Naive thymus-derived CD4-positive, alpha-beta T cell (primary cell): ENCODE measurements around the gene MADD. TPM values are rescaled to one million over a fixed set of nuclear protein-coding genes. Genes with fewer than 3 reads are reported as not detected.

ENCODE experiments used
- ATAC-seq: fragments of 150-1000 bp; cut with Tn5 transposase; 2 replicates; pipeline ENCODE4 v1.10.0; 2021; ENCODE audit warnings: mild to moderate bottlenecking, moderate library complexity
- CTCF ChIA-PET: fragments of 350-600 bp; sonication (Branson Sonifier 250); formaldehyde crosslinking; loops from one replicate; lab custom pipeline; 2021; ENCODE audit warnings: antibody characterized with exemption; lab: Charles Lee
- POLR2A ChIA-PET: fragments of 350-600 bp; sonication (Branson Sonifier 250); formaldehyde crosslinking; loops from one replicate; lab custom pipeline; 2021; ENCODE audit warnings: antibody characterized with exemption, inconsistent platforms; lab: Charles Lee
- DNase-seq, 9 donors: peaks; one replicate each; pipeline versions ENCODE4 v3.0.0 to v3.0.0-alpha.2; 2020 to 2022; ENCODE audit warnings: mixed read lengths in 1 of 9
- H3K27ac ChIP-seq: one replicate; pipeline ENCODE4 v1.7.0; 2013; ENCODE audit warnings: mild to moderate bottlenecking, low read depth, low read length, moderate library complexity
- H3K27me3 ChIP-seq, 2 donors: one replicate each; pipeline ENCODE4 v1.7.0; 2013; ENCODE audit warnings: low read length in 2 of 2, mild to moderate bottlenecking in 2 of 2, moderate library complexity in 2 of 2; ENCODE audit not compliant: control insufficient read depth in 2 of 2, insufficient read depth in 2 of 2
- H3K36me3 ChIP-seq, 3 experiments: 1 replicate in 2 of 3; 2 replicates in 1 of 3; pipeline ENCODE4 v1.7.0; 2013; ENCODE audit warnings: low read length in 3 of 3, mild to moderate bottlenecking in 3 of 3, moderate library complexity in 1 of 3; ENCODE audit not compliant: insufficient read depth in 3 of 3, control insufficient read depth in 2 of 3
- H3K4me1 ChIP-seq, 2 donors: one replicate each; pipeline ENCODE4 v1.7.0; 2013; ENCODE audit warnings: low read length in 2 of 2, mild to moderate bottlenecking in 2 of 2, moderate library complexity in 1 of 2; ENCODE audit not compliant: control insufficient read depth in 2 of 2, insufficient read depth in 2 of 2
- H3K4me3 ChIP-seq: 2 replicates; pipeline ENCODE4 v1.7.0; 2013; ENCODE audit warnings: mild to moderate bottlenecking, low read length
- H3K9me3 ChIP-seq, 3 experiments: 1 replicate in 2 of 3; 2 replicates in 1 of 3; pipeline ENCODE4 v1.7.0; 2013; ENCODE audit warnings: low read length in 3 of 3; ENCODE audit not compliant: control insufficient read depth in 2 of 3
- H3K27ac Mint-ChIP-seq, 9 donors: one replicate each; pipeline ENCODE4 v1.8.0; 2020 to 2022; ENCODE audit warnings: mixed read lengths in 9 of 9, mild to moderate bottlenecking in 8 of 9, moderate library complexity in 5 of 9, inconsistent platforms in 2 of 9
- H3K27me3 Mint-ChIP-seq, 5 donors: one replicate each; pipeline ENCODE4 v1.8.0; 2021 to 2022; ENCODE audit warnings: mixed read lengths in 5 of 5, mild to moderate bottlenecking in 1 of 5
- H3K36me3 Mint-ChIP-seq, 5 donors: one replicate each; pipeline ENCODE4 v1.8.0; 2020 to 2022; ENCODE audit warnings: mixed read lengths in 5 of 5, mild to moderate bottlenecking in 3 of 5, inconsistent platforms in 1 of 5
- H3K4me1 Mint-ChIP-seq, 7 donors: one replicate each; pipeline ENCODE4 v1.8.0; 2020 to 2022; ENCODE audit warnings: mixed read lengths in 7 of 7, mild to moderate bottlenecking in 3 of 7, inconsistent platforms in 1 of 7
- H3K4me3 Mint-ChIP-seq, 10 donors: one replicate each; pipeline ENCODE4 v1.8.0; 2020 to 2022; ENCODE audit warnings: mild to moderate bottlenecking in 10 of 10, mixed read lengths in 10 of 10, moderate library complexity in 6 of 10, inconsistent platforms in 2 of 10
- H3K9me3 Mint-ChIP-seq, 11 donors: one replicate each; pipeline ENCODE4 v1.8.0; 2020 to 2022; ENCODE audit warnings: mixed read lengths in 11 of 11, mild to moderate bottlenecking in 4 of 11, inconsistent platforms in 1 of 11, moderate library complexity in 1 of 11
- intact Hi-C, 2 donors: fragments of 100-400 bp; cut with micrococcal nuclease; formaldehyde crosslinking; loops; one replicate each; pipeline ENCODE4 v1.15.1; 2023
- polyA plus RNA-seq, 2 donors: library from polyadenylated mRNA; unstranded; fragments of 300-500 nt; fragmentation: Illumina TruSeq; gene quantifications; one replicate each; pipeline ENCODE4 v1.2.3, GENCODE V29; 2021
- total RNA-seq, 6 experiments: library from RNA in 5 of 6; stranded (reverse) in 5 of 6; gene quantifications; 1 replicate in 5 of 6; 2 replicates in 1 of 6; pipeline ENCODE4 v1.2.3 and lab custom pipeline; 2021 to 2026

MADD gene
- total and polyA plus RNA-seq, 7 experiments from 2014 or later: 18.7 to 150 (median 117) TPM

- peaks cover 0 to 5% of the 10 kb centered on the region in 2 donors for H3K4me1 ChIP-seq
- ATAC-seq (no peak), DNase-seq (no peak)
- Mint-ChIP-seq H3K9me3 (no peaks in the 10 kb centered on the region), H3K4me3 (no peak overlapping the region), H3K27me3 (no peaks in the 10 kb centered on the region), H3K4me1 (peaks cover 0 to 17% (median 11%) of the 10 kb centered on the region in 7 donors), H3K27ac (no peak overlapping the region), H3K36me3 (no peaks in the 10 kb centered on the region)
- H3K9me3 ChIP-seq: no peaks in the 10 kb centered on the region
- no peaks in the 10 kb centered on the region for H3K27me3 ChIP-seq
- CTCF ChIA-PET: no interaction called here
- POLR2A ChIA-PET: no interaction called here
- H3K36me3 ChIP-seq: no peaks in the 10 kb centered on the region
- H3K4me3 ChIP-seq: no peak overlapping the region
- intact Hi-C loops: no loop called here
- no peak overlapping the region for H3K27ac ChIP-seq
Measured at GRCh38 chr11:47357985-47358730, 88.2 kb downstream of the MADD start.

- Mint-ChIP-seq H3K27me3 (no peaks in the 10 kb centered on the region), H3K27ac (no peak overlapping the region), H3K36me3 (no peaks in the 10 kb centered on the region), H3K4me1 (peaks cover 0 to 17% (median 11%) of the 10 kb centered on the region in 7 donors), H3K4me3 (no peak overlapping the region), H3K9me3 (no peaks in the 10 kb centered on the region)
- ATAC-seq: no peak
- no peak overlapping the region for H3K4me3 ChIP-seq
- POLR2A ChIA-PET: interaction anchor here (0.6 to 0.9 kb wide), 2 partner anchors 137 to 770 kb away, joined by 3 to 5 read pairs; no protein-coding TSS in a partner anchor
- CTCF ChIA-PET: interaction anchor here (0.5 kb wide), 1 partner anchor 208 kb away, joined by 6 read pairs; no protein-coding TSS in a partner anchor
- H3K9me3 ChIP-seq: no peaks in the 10 kb centered on the region
- intact Hi-C loops: no loop called here
- no peaks in the 10 kb centered on the region for H3K36me3 ChIP-seq
- DNase-seq: no peak
- no peak overlapping the region for H3K27ac ChIP-seq
- H3K27me3 ChIP-seq: no peaks in the 10 kb centered on the region
- H3K4me1 ChIP-seq: peaks cover 0 to 5% of the 10 kb centered on the region in 2 donors
Measured at GRCh38 chr11:47358731-47359051, 88.8 kb downstream of the MADD start.

- Histone ChIP-seq H3K36me3 (no peaks in the 10 kb centered on the region), H3K4me3 (no peak overlapping the region), H3K4me1 (peaks cover 0 to 5% of the 10 kb centered on the region in 2 donors), H3K27ac (no peak overlapping the region), H3K9me3 (no peaks in the 10 kb centered on the region), H3K27me3 (no peaks in the 10 kb centered on the region)
- intact Hi-C loops: no loop called here
- CTCF ChIA-PET: interaction anchor here (0.5 kb wide), 1 partner anchor 207 kb away, joined by 6 read pairs; no protein-coding TSS in a partner anchor
- H3K9me3 Mint-ChIP-seq: no peaks in the 10 kb centered on the region
- POLR2A ChIA-PET: interaction anchor here (0.6 to 0.9 kb wide), 2 partner anchors 137 to 771 kb away, joined by 3 to 5 read pairs; no protein-coding TSS in a partner anchor
- no peak for ATAC-seq
- no peak for DNase-seq
- peak overlapping the region in 4 of 10 donors; percentile 14 to 33 (median 22) for H3K4me3 Mint-ChIP-seq
- H3K36me3 Mint-ChIP-seq: no peaks in the 10 kb centered on the region
- H3K4me1 Mint-ChIP-seq: peaks cover 0 to 17% (median 11%) of the 10 kb centered on the region in 7 donors
- H3K27me3 Mint-ChIP-seq: no peaks in the 10 kb centered on the region
- H3K27ac Mint-ChIP-seq: peak overlapping the region in 4 of 9 donors; percentile 39 to 56 (median 52)
Measured at GRCh38 chr11:47359162-47359561, 89.2 kb downstream of the MADD start.

- ATAC-seq: peak; percentile 66
- peak overlapping the region in 4 of 9 donors; percentile 39 to 56 (median 52) for H3K27ac Mint-ChIP-seq
- H3K4me1 Mint-ChIP-seq: peaks cover 0 to 17% (median 12%) of the 10 kb centered on the region in 7 donors
- ChIA-PET POLR2A (interaction anchor here (0.6 to 0.9 kb wide), 2 partner anchors 40 to 138 kb away, joined by 3 read pairs; no protein-coding TSS in a partner anchor), CTCF (interaction anchor here (0.6 kb wide), 1 partner anchor 201 kb away, joined by 3 read pairs; no protein-coding TSS in a partner anchor)
- Histone ChIP-seq H3K27me3 (no peaks in the 10 kb centered on the region), H3K4me3 (no peak overlapping the region), H3K4me1 (peaks cover 0 to 5% of the 10 kb centered on the region in 2 donors), H3K36me3 (no peaks in the 10 kb centered on the region), H3K9me3 (no peaks in the 10 kb centered on the region), H3K27ac (no peak overlapping the region)
- H3K9me3 Mint-ChIP-seq: no peaks in the 10 kb centered on the region
- intact Hi-C loops: no loop called here
- peak in 1 of 9 donors; percentile 9 for DNase-seq
- H3K4me3 Mint-ChIP-seq: peak overlapping the region in 5 of 10 donors; percentile 14 to 45 (median 30)
- no peaks in the 10 kb centered on the region for H3K27me3 Mint-ChIP-seq
- no peaks in the 10 kb centered on the region for H3K36me3 Mint-ChIP-seq
Measured at GRCh38 chr11:47359586-47359985, 89.7 kb downstream of the MADD start.

GRCh38 chr11:47360341-47360740, 90.4 kb downstream of the MADD start:
- no peaks in the 10 kb centered on the region for H3K27me3 ChIP-seq

GRCh38 chr11:47361419-47361818, 91.5 kb downstream of the MADD start:
- DNase-seq (no peak), ATAC-seq (no peak)
- peak overlapping the region in 1 of 9 donors; percentile 60 for H3K27ac Mint-ChIP-seq
- no peaks in the 10 kb centered on the region for H3K36me3 Mint-ChIP-seq
- H3K4me1 Mint-ChIP-seq: peaks cover 0 to 17% (median 12%) of the 10 kb centered on the region in 7 donors
- H3K27me3 Mint-ChIP-seq: peaks cover 0 to 4% (median 0%) of the 10 kb centered on the region in 5 donors
- Histone ChIP-seq H3K27ac (no peak overlapping the region), H3K9me3 (no peaks in the 10 kb centered on the region), H3K4me1 (peaks cover 0 to 5% of the 10 kb centered on the region in 2 donors), H3K4me3 (no peak overlapping the region), H3K36me3 (no peaks in the 10 kb centered on the region), H3K27me3 (no peaks in the 10 kb centered on the region)
- H3K4me3 Mint-ChIP-seq: no peak overlapping the region
- intact Hi-C loops: no loop called here
- POLR2A ChIA-PET: no interaction called here
- CTCF ChIA-PET: interaction anchor here (1.2 kb wide), 1 partner anchor 13 kb away, joined by 3 read pairs; no protein-coding TSS in a partner anchor
- H3K9me3 Mint-ChIP-seq: no peaks in the 10 kb centered on the region

More at GRCh38 chr11:47360341-47360740, 90.4 kb downstream of the MADD start:
- DNase-seq (no peak), ATAC-seq (no peak)
- peaks cover 0 to 17% (median 12%) of the 10 kb centered on the region in 7 donors for H3K4me1 Mint-ChIP-seq
- Histone ChIP-seq H3K4me1 (peaks cover 0 to 5% of the 10 kb centered on the region in 2 donors), H3K36me3 (no peaks in the 10 kb centered on the region), H3K27ac (no peak overlapping the region), H3K9me3 (no peaks in the 10 kb centered on the region), H3K4me3 (no peak overlapping the region)
- POLR2A ChIA-PET: interaction anchor here (0.6 kb wide), 1 partner anchor 40 kb away, joined by 3 read pairs; no protein-coding TSS in a partner anchor
- no peaks in the 10 kb centered on the region for H3K9me3 Mint-ChIP-seq
- H3K4me3 Mint-ChIP-seq: no peak overlapping the region
- intact Hi-C loops: no loop called here
- CTCF ChIA-PET: no interaction called here
- H3K36me3 Mint-ChIP-seq: no peaks in the 10 kb centered on the region
- H3K27ac Mint-ChIP-seq: no peak overlapping the region
- no peaks in the 10 kb centered on the region for H3K27me3 Mint-ChIP-seq
